Vagina (tissue), 2 donors: ENCODE results near the gene PCK1. TPM values are rescaled to one million over a fixed set of nuclear protein-coding genes. Genes with fewer than 3 reads are reported as not detected.

Experiments
- DNase-seq, 2 donors: peaks; one replicate each; pipeline ENCODE4 v3.0.0-alpha.2; 2017; ENCODE audit errors: extremely low spot score in 2 of 2
- H3K27ac ChIP-seq: fragments of 200-600 bp; sonication (generic); one replicate; pipeline ENCODE4 v1.5.1; 2019
- H3K27me3 ChIP-seq: fragments of 200-600 bp; sonication (generic); one replicate; pipeline ENCODE4 v1.5.1; 2019
- H3K36me3 ChIP-seq, 2 donors: fragments of 200-600 bp; sonication (generic); one replicate each; pipeline ENCODE4 v1.5.1; 2017 to 2019
- H3K4me1 ChIP-seq: fragments of 200-600 bp; sonication (generic); one replicate; pipeline ENCODE4 v1.5.1; 2019
- H3K4me3 ChIP-seq, 2 donors: fragments of 200-600 bp; sonication (generic); 1 replicate in 1 of 2; 2 replicates in 1 of 2; pipeline ENCODE4 v1.5.1; 2016 to 2019
- H3K9me3 ChIP-seq: fragments of 200-600 bp; sonication (generic); one replicate; pipeline ENCODE4 v1.5.1; 2019
- POLR2A ChIP-seq, 2 donors: fragments of 450-650 bp; IDR thresholded peaks; one replicate each; pipeline ENCODE4 v1.6.1; 2017; ENCODE audit warnings: antibody characterized with exemption in 2 of 2, mild to moderate bottlenecking in 2 of 2, moderate library complexity in 2 of 2
- POLR2AphosphoS5 ChIP-seq, 2 donors: sonication (generic); formaldehyde crosslinking; IDR thresholded peaks; one replicate each; pipeline ENCODE4 v1.9.0; 2017; ENCODE audit warnings: antibody characterized with exemption in 2 of 2, mild to moderate bottlenecking in 2 of 2, low read depth in 1 of 2; ENCODE audit not compliant: insufficient read depth in 1 of 2
- intact Hi-C: fragments of 100-400 bp; cut with DNase I; formaldehyde crosslinking; loops from one replicate; pipeline ENCODE4 v1.15.1; 2023
- total RNA-seq: library from RNA; depleted of rRNA; stranded (reverse); fragments of >200 nt; gene quantifications from one replicate; pipeline ENCODE4 v1.2.3, GENCODE V29; 2016
- TF ChIP-seq, protein P1 (sequence below), 3 experiments: fragments of 450-650 bp in 2 of 3; fragments of 200-600 bp in 1 of 3; sonication (generic) in 1 of 3; IDR thresholded peaks; one replicate each; pipeline ENCODE4 v1.5.1; 2017 to 2019; ENCODE audit warnings: antibody characterized with exemption in 3 of 3, mild to moderate bottlenecking in 2 of 3, moderate library complexity in 2 of 3

PCK1 gene
- total RNA-seq, 1 donor from 2014 or later: 13.0 TPM

GRCh38 chr20:57517904-57518303 is 43.0 kb upstream of the PCK1 start:
- Histone ChIP-seq H3K4me1 (no peaks in the 10 kb centered on the region), H3K36me3 (no peaks in the 10 kb centered on the region), H3K4me3 (no peak overlapping the region), H3K27ac (no peak overlapping the region), H3K27me3 (no peaks in the 10 kb centered on the region), H3K9me3 (no peaks in the 10 kb centered on the region)
- TF ChIP-seq POLR2A (IDR thresholded peaks at IDR 0.05) (no peak), POLR2AphosphoS5 (IDR thresholded peaks at IDR 0.05; ENCODE audit: insufficient read depth in 1 of 2, low read depth in 1 of 2) (no peak)
- TF ChIP-seq, protein P1, sequence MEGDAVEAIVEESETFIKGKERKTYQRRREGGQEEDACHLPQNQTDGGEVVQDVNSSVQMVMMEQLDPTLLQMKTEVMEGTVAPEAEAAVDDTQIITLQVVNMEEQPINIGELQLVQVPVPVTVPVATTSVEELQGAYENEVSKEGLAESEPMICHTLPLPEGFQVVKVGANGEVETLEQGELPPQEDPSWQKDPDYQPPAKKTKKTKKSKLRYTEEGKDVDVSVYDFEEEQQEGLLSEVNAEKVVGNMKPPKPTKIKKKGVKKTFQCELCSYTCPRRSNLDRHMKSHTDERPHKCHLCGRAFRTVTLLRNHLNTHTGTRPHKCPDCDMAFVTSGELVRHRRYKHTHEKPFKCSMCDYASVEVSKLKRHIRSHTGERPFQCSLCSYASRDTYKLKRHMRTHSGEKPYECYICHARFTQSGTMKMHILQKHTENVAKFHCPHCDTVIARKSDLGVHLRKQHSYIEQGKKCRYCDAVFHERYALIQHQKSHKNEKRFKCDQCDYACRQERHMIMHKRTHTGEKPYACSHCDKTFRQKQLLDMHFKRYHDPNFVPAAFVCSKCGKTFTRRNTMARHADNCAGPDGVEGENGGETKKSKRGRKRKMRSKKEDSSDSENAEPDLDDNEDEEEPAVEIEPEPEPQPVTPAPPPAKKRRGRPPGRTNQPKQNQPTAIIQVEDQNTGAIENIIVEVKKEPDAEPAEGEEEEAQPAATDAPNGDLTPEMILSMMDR (IDR thresholded peaks at IDR 0.05): no peak
- no peak for DNase-seq
- intact Hi-C loops: loop anchor here (10.0 kb wide), 1 partner anchor 687 kb away; no protein-coding TSS in a partner anchor

GRCh38 chr20:57522380-57523140 is 38.4 kb upstream of the PCK1 start:
- no peaks in the 10 kb centered on the region for H3K9me3 ChIP-seq
- no peak overlapping the region for H3K27ac ChIP-seq
- intact Hi-C loops: no loop called here
- no peaks in the 10 kb centered on the region for H3K36me3 ChIP-seq
- no peaks in the 10 kb centered on the region for H3K27me3 ChIP-seq
- H3K4me1 ChIP-seq: no peaks in the 10 kb centered on the region
- no peak overlapping the region for H3K4me3 ChIP-seq
- TF ChIP-seq, protein P1 (IDR thresholded peaks at IDR 0.05): no peak
- TF ChIP-seq POLR2A (IDR thresholded peaks at IDR 0.05): no peak
- TF ChIP-seq POLR2AphosphoS5 (IDR thresholded peaks at IDR 0.05; ENCODE audit: insufficient read depth in 1 of 2, low read depth in 1 of 2): no peak
- no peak for DNase-seq

GRCh38 chr20:57523782-57524181 is 37.1 kb upstream of the PCK1 start:
- Histone ChIP-seq H3K4me1 (no peaks in the 10 kb centered on the region), H3K27me3 (no peaks in the 10 kb centered on the region), H3K4me3 (no peak overlapping the region), H3K9me3 (no peaks in the 10 kb centered on the region), H3K36me3 (no peaks in the 10 kb centered on the region), H3K27ac (no peak overlapping the region)
- DNase-seq: no peak
- TF ChIP-seq POLR2A (IDR thresholded peaks at IDR 0.05) (no peak), POLR2AphosphoS5 (IDR thresholded peaks at IDR 0.05; ENCODE audit: insufficient read depth in 1 of 2, low read depth in 1 of 2) (no peak)
- TF ChIP-seq, protein P1 (IDR thresholded peaks at IDR 0.05): no peak
- intact Hi-C loops: no loop called here

GRCh38 chr20:57524511-57525176 is 36.3 kb upstream of the PCK1 start, which contains the start of gene CTCFL:
TSS of gene CTCFL (minus strand) at chr20:57525140. CDS start at chr20:57524205, 935 bp downstream.
- H3K36me3 ChIP-seq: no peaks in the 10 kb centered on the region
- no peak within 1 kb of the TSS for H3K4me3 ChIP-seq
- H3K9me3 ChIP-seq: no peaks in the 10 kb centered on the region
- TF ChIP-seq, protein P1 (IDR thresholded peaks at IDR 0.05): no peak
- no peak for TF ChIP-seq POLR2A (IDR thresholded peaks at IDR 0.05)
- TF ChIP-seq POLR2AphosphoS5 (IDR thresholded peaks at IDR 0.05; ENCODE audit: insufficient read depth in 1 of 2, low read depth in 1 of 2): no peak
- H3K27me3 ChIP-seq: no peaks in the 10 kb centered on the region
- H3K27ac ChIP-seq: no peak within 1 kb of the TSS
- H3K4me1 ChIP-seq: no peaks in the 10 kb centered on the region
- no peak for DNase-seq
- intact Hi-C loops: no loop called here
